Measurements from ENCODE around the gene RAB31.

RAB31 gene

GRCh38 chr18:9701609-9702349 is 6.3 kb upstream of the RAB31 start:
- H3K27ac ChIP-seq (ENCODE audit: extremely low read depth, low read depth, low read length), result 0 out of 2 replicates have a peak overlapping the region, but pooled peaks have one; percentile 19
- TF ChIP-seq, protein P1, sequence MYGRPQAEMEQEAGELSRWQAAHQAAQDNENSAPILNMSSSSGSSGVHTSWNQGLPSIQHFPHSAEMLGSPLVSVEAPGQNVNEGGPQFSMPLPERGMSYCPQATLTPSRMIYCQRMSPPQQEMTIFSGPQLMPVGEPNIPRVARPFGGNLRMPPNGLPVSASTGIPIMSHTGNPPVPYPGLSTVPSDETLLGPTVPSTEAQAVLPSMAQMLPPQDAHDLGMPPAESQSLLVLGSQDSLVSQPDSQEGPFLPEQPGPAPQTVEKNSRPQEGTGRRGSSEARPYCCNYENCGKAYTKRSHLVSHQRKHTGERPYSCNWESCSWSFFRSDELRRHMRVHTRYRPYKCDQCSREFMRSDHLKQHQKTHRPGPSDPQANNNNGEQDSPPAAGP (tag by site-specific recombination; IDR thresholded peaks at IDR 0.05), result peak; percentile 52; the same call in 1 of the 2 replicates
- TF ChIP-seq ZEB2 (tag by site-specific recombination; IDR thresholded peaks at IDR 0.05) (no peak), GLI4 (tag by site-specific recombination; IDR thresholded peaks at IDR 0.05) (no peak), ZNF777 (tag by site-specific recombination; IDR thresholded peaks at IDR 0.05; ENCODE audit: borderline replicate concordance) (no peak), IKZF3 (tag by site-specific recombination; IDR thresholded peaks at IDR 0.05) (no peak), KLF1 (tag by site-specific recombination; IDR thresholded peaks at IDR 0.05) (0 out of 2 replicates have a peak, but pooled peaks have one; percentile 19), ZNF221 (tag by site-specific recombination; IDR thresholded peaks at IDR 0.05; ENCODE audit: borderline replicate concordance) (no peak)
- TF ChIP-seq, protein P2, sequence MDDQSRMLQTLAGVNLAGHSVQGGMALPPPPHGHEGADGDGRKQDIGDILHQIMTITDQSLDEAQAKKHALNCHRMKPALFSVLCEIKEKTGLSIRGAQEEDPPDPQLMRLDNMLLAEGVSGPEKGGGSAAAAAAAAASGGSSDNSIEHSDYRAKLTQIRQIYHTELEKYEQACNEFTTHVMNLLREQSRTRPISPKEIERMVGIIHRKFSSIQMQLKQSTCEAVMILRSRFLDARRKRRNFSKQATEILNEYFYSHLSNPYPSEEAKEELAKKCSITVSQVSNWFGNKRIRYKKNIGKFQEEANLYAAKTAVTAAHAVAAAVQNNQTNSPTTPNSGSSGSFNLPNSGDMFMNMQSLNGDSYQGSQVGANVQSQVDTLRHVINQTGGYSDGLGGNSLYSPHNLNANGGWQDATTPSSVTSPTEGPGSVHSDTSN (CRISPR knock-in tag; IDR thresholded peaks at IDR 0.05), result no peak
- no peak overlapping the region for H3K4me3 ChIP-seq (ENCODE audit: low read depth, low read length)
- ChIA-PET CTCF (interaction anchor here (0.6 kb wide), 1 partner anchor 994 kb away, joined by 3 read pairs; no protein-coding TSS in a partner anchor), POLR2A (no interaction called here)
- no peaks in the 10 kb centered on the region for H3K36me3 ChIP-seq (ENCODE audit: control insufficient read depth in 2 of 2, insufficient read depth in 1 of 2, low read length in 2 of 2)
- peaks cover 42% of the 10 kb centered on the region for H3K4me1 ChIP-seq (ENCODE audit: control insufficient read depth, insufficient read depth, low read length)
- no peaks in the 10 kb centered on the region for H3K9me3 ChIP-seq (ENCODE audit: control insufficient read depth, insufficient read depth, low read depth, low read length)

GRCh38 chr18:9704233-9705118 is 3.6 kb upstream of the RAB31 start:
- CTCF ChIA-PET, result interaction anchor here (0.7 to 1.6 kb wide), 3 partner anchors 10 to 69 kb away, joined by 3 read pairs; no protein-coding TSS in a partner anchor
- no peaks in the 10 kb centered on the region for H3K36me3 ChIP-seq (ENCODE audit: control insufficient read depth in 2 of 2, insufficient read depth in 1 of 2, low read length in 2 of 2)
- peaks cover 46% of the 10 kb centered on the region for H3K4me1 ChIP-seq (ENCODE audit: control insufficient read depth, insufficient read depth, low read length)
- TF ChIP-seq ZFP69B (tag by site-specific recombination; IDR thresholded peaks at IDR 0.05) (0 out of 2 replicates have a peak, but pooled peaks have one; percentile 21), ZNF791 (tag by site-specific recombination; IDR thresholded peaks at IDR 0.05) (no peak), ZNF600 (tag by site-specific recombination; IDR thresholded peaks at IDR 0.05) (0 out of 2 replicates have a peak, but pooled peaks have one; percentile 22)
- H3K9me3 ChIP-seq (ENCODE audit: control insufficient read depth, insufficient read depth, low read depth, low read length), result no peaks in the 10 kb centered on the region
- POLR2A ChIA-PET, result no interaction called here
- H3K4me3 ChIP-seq (ENCODE audit: low read depth, low read length), result no peak overlapping the region
- peak overlapping the region; percentile 52; the same call in 1 of the 2 replicates for H3K27ac ChIP-seq (ENCODE audit: extremely low read depth, low read depth, low read length)

- CTCF ChIA-PET, result interaction anchor here (0.7 to 1.6 kb wide), 3 partner anchors 68 to 763 kb away, joined by 3 read pairs; no protein-coding TSS in a partner anchor
- H3K4me3 ChIP-seq (ENCODE audit: low read depth, low read length), result no peak overlapping the region
- peak overlapping the region; percentile 52; the same call in 1 of the 2 replicates for H3K27ac ChIP-seq (ENCODE audit: extremely low read depth, low read depth, low read length)
- no peaks in the 10 kb centered on the region for H3K9me3 ChIP-seq (ENCODE audit: control insufficient read depth, insufficient read depth, low read depth, low read length)
- H3K4me1 ChIP-seq (ENCODE audit: control insufficient read depth, insufficient read depth, low read length), result peaks cover 42% of the 10 kb centered on the region
- POLR2A ChIA-PET, result no interaction called here
- H3K36me3 ChIP-seq (ENCODE audit: control insufficient read depth in 2 of 2, insufficient read depth in 1 of 2, low read length in 2 of 2), result peaks cover 0 to 4% of the 10 kb centered on the region in 2 experiments; a peak in 1 of 3 replicates
- no peak; the same call in 1 of the 2 replicates for TF ChIP-seq ZNF239 (tag by site-specific recombination; IDR thresholded peaks at IDR 0.05)
- no peak for TF ChIP-seq ZNF121 (tag by site-specific recombination; IDR thresholded peaks at IDR 0.05)
- TF ChIP-seq HOXC10 (CRISPR knock-in tag; IDR thresholded peaks at IDR 0.05), result no peak
- no peak for TF ChIP-seq ZNF777 (tag by site-specific recombination; IDR thresholded peaks at IDR 0.05; ENCODE audit: borderline replicate concordance)
- TF ChIP-seq PRDM1 (tag by site-specific recombination; IDR thresholded peaks at IDR 0.05), result no peak
- TF ChIP-seq ZNF626 (tag by site-specific recombination; IDR thresholded peaks at IDR 0.05), result no peak
- TF ChIP-seq ZNF324 (tag by site-specific recombination; IDR thresholded peaks at IDR 0.05), result no peak
- TF ChIP-seq, protein P3, sequence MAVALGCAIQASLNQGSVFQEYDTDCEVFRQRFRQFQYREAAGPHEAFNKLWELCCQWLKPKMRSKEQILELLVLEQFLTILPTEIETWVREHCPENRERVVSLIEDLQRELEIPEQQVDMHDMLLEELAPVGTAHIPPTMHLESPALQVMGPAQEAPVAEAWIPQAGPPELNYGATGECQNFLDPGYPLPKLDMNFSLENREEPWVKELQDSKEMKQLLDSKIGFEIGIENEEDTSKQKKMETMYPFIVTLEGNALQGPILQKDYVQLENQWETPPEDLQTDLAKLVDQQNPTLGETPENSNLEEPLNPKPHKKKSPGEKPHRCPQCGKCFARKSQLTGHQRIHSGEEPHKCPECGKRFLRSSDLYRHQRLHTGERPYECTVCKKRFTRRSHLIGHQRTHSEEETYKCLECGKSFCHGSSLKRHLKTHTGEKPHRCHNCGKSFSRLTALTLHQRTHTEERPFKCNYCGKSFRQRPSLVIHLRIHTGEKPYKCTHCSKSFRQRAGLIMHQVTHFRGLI (tag by site-specific recombination; IDR thresholded peaks at IDR 0.05), result no peak
- TF ChIP-seq, protein P1 (tag by site-specific recombination; IDR thresholded peaks at IDR 0.05), result no peak; the same call in 1 of the 2 replicates
- no peak for TF ChIP-seq ZNF175 (tag by site-specific recombination; IDR thresholded peaks at IDR 0.05)
- TF ChIP-seq GLI4 (tag by site-specific recombination; IDR thresholded peaks at IDR 0.05), result no peak
- TF ChIP-seq ZNF211 (tag by site-specific recombination; IDR thresholded peaks at IDR 0.05; ENCODE audit: low read depth), result no peak
- no peak for TF ChIP-seq ZNF791 (tag by site-specific recombination; IDR thresholded peaks at IDR 0.05)
- TF ChIP-seq ZBTB17 (tag by site-specific recombination; IDR thresholded peaks at IDR 0.05), result no peak
- no peak for TF ChIP-seq ZNF571 (tag by site-specific recombination; IDR thresholded peaks at IDR 0.05)
Observed at GRCh38 chr18:9705183-9705829, 2.8 kb upstream of the RAB31 start.
